CD4-positive, alpha-beta T cell treated with Interleukin-12 subunit alpha and Interleukin-12 subunit beta, for 1 hour (primary cell): ENCODE results near the gene GGTLC1.
"Not testable (repeated sequence)": the region's sequence is repeated elsewhere in the genome, so short reads cannot be mapped to it uniquely, and the experiment has no call there.

Experiments used
- DNase-seq: peaks from one replicate; pipeline ENCODE4 v3.0.0-alpha.2; 2020

The GGTLC1 gene

GRCh38 chr20:23988561-23988960, at the start of gene GGTLC1:
TSS of gene GGTLC1 (minus strand) at chr20:23988779. CDS start at chr20:23986611, 2,168 bp downstream.
- no peak for DNase-seq

GRCh38 chr20:24034820-24035219, 46.2 kb upstream of the GGTLC1 start:
- no peak for DNase-seq

GRCh38 chr20:24033565-24033964, 45.0 kb upstream of the GGTLC1 start:
- DNase-seq: no peak

DNA sequence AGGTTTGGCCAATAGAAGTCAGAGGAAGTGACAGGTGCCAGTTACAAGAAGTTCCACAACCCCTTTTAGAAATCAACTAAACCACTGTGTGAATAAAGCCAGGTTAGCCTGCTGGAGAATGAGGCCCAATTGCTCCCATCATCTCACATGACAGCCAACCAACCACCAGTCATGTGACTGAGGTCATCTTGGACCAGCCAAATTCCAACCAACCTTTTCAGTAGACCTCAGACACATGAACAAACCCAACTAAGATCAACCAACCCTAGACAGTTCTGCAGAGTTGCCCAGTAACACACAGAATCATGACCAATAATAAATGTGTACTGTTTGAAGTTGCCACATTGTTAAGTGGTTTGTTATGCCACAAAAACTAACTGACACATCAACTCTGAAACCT, 44.6 kb upstream of the GGTLC1 start:
- DNase-seq: peak; percentile 27

DNA sequence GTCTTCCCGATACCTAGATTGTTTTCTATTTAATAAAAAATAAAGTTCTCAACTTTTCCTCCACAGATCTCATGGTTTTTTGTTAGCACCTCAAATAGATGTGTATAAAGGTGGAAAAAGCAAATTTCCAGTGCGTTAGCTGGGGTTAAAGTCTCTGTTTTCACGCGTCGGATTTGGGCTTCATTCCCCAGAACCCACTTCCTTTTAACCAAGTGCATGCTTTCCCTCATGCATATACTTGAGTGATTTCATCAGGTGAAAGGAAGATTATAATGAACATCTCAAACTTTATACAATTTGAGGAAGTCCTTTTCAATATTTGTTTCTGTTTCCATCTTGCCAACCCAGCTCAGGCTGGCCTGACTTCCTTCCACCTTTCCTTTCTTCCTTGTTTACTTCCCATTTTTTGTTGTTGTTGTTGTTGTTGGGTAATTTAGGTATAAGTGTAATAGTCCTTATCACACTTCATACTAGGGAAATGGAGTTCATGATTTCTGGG, 43.9 kb upstream of the GGTLC1 start:
- DNase-seq: no peak

GRCh38 chr20:24027229-24027628, 38.6 kb upstream of the GGTLC1 start:
- peak; percentile 85 for DNase-seq

GRCh38 chr20:24022621-24023180, 34.1 kb upstream of the GGTLC1 start:
- no peak for DNase-seq

- no peak for DNase-seq
Measured at GRCh38 chr20:24018796-24019195, 30.2 kb upstream of the GGTLC1 start.

- DNase-seq: no peak
Measured at GRCh38 chr20:24017458-24017755, 28.8 kb upstream of the GGTLC1 start.

GRCh38 chr20:24016607-24017457, 28.3 kb upstream of the GGTLC1 start:
- no peak for DNase-seq

- DNase-seq: no peak
Measured at GRCh38 chr20:24013953-24014352, 25.4 kb upstream of the GGTLC1 start.

DNA sequence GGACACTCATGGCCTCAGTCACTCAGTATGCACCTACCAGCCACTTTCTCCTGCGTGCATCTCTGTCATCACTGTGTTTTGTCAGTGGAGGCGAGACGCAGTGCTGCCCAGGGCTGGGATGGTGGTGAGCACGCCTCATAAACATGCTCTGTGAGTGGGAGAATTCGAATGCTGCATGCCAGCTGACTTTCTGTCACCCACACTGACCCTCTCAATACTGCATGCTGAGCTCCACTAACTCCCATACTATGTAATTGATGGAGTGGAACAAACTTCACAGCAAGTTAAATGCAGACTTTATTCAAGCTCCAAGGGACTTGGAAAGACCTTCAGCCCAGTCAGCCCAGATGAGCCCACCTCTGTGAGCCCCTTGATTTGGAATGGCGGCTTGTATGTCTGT, 22.7 kb upstream of the GGTLC1 start:
- DNase-seq: no peak

DNA sequence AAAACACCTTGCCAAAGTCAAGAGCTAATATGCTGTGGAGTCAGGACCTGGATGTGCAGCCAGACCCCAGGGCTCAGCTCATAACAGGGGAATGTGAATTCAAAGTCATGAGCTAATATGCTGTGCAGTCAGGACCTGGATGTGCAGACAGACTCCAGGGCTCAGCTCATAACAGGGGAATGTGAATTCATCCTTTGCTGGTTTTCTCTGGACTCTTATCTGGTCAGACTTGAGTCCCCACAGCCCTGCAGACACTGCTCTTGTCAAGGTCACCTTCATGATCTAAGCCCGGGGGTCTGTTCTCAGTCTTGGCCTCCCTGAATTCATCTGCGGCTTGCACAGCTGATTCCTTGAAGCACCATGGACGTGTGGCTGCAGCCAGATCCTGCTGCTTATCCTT, 19.2 kb upstream of the GGTLC1 start:
- DNase-seq: no peak

- no peak for DNase-seq
Measured at GRCh38 chr20:24007073-24007595, 18.6 kb upstream of the GGTLC1 start.

DNA sequence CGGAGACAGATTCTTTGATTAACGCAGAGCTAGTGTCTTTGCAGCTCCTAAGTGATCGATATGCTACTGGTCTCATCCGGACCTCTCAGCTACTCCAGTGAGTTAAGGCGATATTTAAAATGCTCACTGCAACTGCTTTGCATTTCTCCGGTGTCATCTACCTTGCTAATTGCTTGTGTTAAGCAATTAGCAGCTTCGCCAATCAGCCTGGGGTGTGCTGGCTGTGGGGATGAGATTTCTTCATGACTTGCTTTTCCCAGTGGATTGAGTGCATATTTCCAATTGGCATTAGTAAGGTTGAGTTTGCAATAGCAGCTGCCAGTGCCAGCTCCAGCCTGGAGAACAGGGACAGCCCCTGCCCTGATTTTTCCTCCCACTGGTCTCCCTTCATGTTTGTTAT, 18.0 kb upstream of the GGTLC1 start:
- no peak for DNase-seq

DNA sequence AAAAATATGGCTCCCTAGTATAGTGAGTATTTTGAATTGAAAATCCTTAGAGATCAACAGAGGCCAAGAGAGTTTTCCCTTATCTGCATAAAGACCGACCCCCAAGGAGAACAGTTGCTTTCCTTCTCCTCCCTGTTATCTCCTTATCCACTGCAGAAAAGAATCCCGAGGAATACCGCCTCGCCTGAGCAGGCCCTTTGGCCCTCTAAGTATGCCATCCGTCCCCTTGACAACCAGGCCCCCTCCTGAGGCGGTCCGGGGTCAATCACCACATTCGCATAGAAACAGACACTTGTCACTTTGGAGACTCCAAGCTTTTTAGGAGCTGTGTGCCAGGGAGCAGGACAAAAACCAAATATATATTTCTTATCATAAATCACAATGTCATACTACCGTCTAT, 15.9 kb upstream of the GGTLC1 start:
- no peak for DNase-seq

GRCh38 chr20:24002896-24003295, 14.3 kb upstream of the GGTLC1 start:
- no peak for DNase-seq

GRCh38 chr20:24001712-24002405, 13.3 kb upstream of the GGTLC1 start:
- DNase-seq: no peak

GRCh38 chr20:23998844-23999243, 10.3 kb upstream of the GGTLC1 start:
- DNase-seq: no peak

DNA sequence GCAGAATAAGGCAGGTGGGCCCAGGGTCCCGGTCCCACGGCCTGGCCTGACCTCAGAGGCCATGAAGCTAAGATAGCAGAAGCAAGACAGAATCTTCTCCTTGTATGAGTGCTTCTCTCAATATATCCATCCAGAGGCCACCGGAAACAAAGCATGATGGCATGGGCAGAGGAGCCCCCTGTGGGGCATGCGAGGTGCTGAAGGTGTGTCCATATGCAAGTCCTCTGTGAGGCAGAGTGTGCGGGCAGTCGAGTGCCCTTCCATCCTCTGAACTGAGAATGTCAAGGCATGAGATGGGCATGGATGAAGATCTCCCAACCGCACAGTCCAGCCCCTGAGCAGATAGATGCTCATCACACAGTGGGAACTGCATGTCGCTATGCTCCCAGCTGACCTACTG, 9.8 kb upstream of the GGTLC1 start:
- DNase-seq: no peak

- DNase-seq: peak; percentile 61
Measured at GRCh38 chr20:23995905-23996666, 7.5 kb upstream of the GGTLC1 start.

- not testable (repeated sequence) for DNase-seq
Measured at GRCh38 chr20:23995291-23995690, 6.7 kb upstream of the GGTLC1 start.
